Measurements from ENCODE around the gene TMCO5A.

TMCO5A gene

DNA sequence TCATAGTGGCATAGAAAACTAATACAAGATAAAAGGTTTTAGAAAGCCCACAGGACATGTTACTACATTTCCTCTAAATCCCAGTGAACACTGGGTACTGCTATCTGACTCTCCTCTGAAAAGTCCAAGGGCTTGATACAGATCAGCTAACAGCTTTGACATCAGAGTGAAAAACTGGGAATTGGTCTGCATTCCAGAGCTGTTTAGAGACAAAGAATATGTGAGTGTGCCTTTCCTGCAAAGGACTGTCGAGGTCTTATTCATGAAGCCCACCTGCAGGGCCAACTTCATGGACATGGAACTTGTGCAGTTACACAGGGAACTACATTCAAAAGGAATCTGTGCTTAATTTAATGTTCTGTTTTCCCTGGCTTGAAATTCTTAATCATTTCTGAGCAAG lies 5.2 kb upstream of the TMCO5A start:
- TF ChIP-seq, protein P1, sequence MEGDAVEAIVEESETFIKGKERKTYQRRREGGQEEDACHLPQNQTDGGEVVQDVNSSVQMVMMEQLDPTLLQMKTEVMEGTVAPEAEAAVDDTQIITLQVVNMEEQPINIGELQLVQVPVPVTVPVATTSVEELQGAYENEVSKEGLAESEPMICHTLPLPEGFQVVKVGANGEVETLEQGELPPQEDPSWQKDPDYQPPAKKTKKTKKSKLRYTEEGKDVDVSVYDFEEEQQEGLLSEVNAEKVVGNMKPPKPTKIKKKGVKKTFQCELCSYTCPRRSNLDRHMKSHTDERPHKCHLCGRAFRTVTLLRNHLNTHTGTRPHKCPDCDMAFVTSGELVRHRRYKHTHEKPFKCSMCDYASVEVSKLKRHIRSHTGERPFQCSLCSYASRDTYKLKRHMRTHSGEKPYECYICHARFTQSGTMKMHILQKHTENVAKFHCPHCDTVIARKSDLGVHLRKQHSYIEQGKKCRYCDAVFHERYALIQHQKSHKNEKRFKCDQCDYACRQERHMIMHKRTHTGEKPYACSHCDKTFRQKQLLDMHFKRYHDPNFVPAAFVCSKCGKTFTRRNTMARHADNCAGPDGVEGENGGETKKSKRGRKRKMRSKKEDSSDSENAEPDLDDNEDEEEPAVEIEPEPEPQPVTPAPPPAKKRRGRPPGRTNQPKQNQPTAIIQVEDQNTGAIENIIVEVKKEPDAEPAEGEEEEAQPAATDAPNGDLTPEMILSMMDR (IDR thresholded peaks at IDR 0.05; ENCODE audit: control extremely low read depth, extremely low read depth, low read depth, missing control alignments) = no peak
- ChIA-PET POLR2A (no interaction called here), CTCF (no interaction called here)
- no peak for DNase-seq (ENCODE audit: extremely low spot score)

DNA sequence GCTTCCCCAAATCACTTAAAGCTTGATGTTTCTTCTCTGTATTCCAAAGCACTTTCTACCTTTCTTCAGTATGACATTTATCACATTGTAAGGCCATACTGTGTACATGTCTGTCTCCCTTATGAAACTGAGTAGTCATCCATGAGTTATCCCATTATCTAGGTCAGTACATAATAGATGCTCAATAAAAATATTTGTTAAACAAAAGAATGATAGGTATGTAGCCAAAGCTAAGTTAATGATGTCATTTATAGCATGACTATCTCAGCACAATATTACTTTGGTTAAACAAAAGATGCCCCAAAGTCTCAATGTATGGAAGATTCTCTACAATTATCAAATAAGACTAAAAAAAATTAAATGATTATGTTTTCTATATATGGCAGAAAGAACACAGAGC lies 3.1 kb upstream of the TMCO5A start:
- CTCF ChIA-PET = no interaction called here
- POLR2A ChIA-PET = no interaction called here
- DNase-seq (ENCODE audit: extremely low spot score) = no peak
- TF ChIP-seq, protein P1 (IDR thresholded peaks at IDR 0.05; ENCODE audit: control extremely low read depth, extremely low read depth, low read depth, missing control alignments) = no peak

DNA sequence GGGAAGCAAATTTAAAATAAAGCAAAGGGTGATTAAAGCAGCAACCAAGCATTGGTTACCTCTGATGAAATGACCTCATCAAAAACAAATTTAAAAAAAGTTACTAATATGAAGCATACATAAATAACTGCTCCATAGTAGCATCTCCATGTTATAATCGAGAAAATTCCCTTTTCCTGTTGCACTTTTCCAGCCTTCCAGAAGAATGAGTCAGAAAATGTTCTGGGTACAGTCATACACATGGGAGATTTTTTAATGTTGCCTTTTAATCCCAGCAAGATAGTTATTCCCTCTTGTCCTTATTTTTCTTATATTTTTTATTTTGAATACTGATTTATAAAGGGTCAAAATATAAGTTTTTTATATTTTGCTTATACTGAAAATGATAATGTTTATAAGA lies 2.6 kb upstream of the TMCO5A start:
- ChIA-PET POLR2A (no interaction called here), CTCF (interaction anchor here (1.4 to 1.7 kb wide), 3 partner anchors 9 to 40 kb away, joined by 4 to 7 read pairs (median 5); no protein-coding TSS in a partner anchor)
- TF ChIP-seq, protein P1 (IDR thresholded peaks at IDR 0.05; ENCODE audit: control extremely low read depth, extremely low read depth, low read depth, missing control alignments) = no peak

DNA sequence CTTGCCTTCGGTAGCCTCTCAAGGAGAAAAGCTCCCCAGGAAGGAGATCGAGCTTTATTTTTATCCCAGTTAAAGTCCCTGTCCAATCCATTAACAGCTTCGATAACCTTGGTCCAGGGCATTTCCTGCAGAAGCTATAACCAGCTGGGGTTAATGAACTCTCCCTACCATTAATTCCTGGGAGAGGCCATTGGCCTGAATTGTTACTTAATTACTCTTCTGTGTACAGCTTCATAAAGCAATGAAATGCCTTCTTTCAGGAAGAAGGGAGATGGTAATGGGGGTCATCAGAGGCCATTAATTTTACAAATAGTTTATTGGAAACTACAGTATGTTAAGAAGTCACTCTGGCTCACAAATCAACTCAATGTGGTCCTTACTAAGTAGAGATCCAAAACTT lies 1.9 kb upstream of the TMCO5A start:
- POLR2A ChIA-PET = no interaction called here
- TF ChIP-seq, protein P1 (IDR thresholded peaks at IDR 0.05; ENCODE audit: control extremely low read depth, extremely low read depth, low read depth, missing control alignments) = no peak
- no peak for DNase-seq (ENCODE audit: extremely low spot score)
- CTCF ChIA-PET = interaction anchor here (1.4 to 1.7 kb wide), 4 partner anchors 9 to 41 kb away, joined by 3 to 7 read pairs (median 4); no protein-coding TSS in a partner anchor

More for the DNA sequence above, 2.6 kb upstream of the TMCO5A start:
- no peak for DNase-seq (ENCODE audit: extremely low spot score)

DNA sequence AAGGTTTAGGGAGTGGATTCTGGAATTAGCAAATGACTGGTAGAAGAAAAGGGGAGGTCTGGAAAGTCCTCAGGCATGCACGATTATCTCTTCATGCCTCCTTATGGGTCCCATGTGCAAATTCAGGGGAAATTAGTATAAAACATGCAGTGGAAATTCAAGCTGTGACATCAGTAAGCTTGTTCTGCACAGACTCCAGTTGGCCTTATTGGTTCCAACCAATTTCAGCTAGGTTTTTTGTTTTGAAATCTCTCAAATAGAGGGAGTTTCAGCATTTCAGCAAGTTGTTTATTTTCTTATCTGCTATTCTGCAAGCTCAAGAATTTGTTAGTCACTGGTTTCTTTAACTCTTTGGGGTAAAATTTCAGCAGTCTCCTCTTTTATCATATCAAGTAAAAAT lies 774 bp upstream of the TMCO5A start:
- DNase-seq (ENCODE audit: extremely low spot score) = no peak
- TF ChIP-seq, protein P1 (IDR thresholded peaks at IDR 0.05; ENCODE audit: control extremely low read depth, extremely low read depth, low read depth, missing control alignments) = no peak
- POLR2A ChIA-PET = no interaction called here
- CTCF ChIA-PET = interaction anchor here (1.6 to 1.7 kb wide), 3 partner anchors 8 to 42 kb away, joined by 3 to 7 read pairs (median 4); no protein-coding TSS in a partner anchor

DNA sequence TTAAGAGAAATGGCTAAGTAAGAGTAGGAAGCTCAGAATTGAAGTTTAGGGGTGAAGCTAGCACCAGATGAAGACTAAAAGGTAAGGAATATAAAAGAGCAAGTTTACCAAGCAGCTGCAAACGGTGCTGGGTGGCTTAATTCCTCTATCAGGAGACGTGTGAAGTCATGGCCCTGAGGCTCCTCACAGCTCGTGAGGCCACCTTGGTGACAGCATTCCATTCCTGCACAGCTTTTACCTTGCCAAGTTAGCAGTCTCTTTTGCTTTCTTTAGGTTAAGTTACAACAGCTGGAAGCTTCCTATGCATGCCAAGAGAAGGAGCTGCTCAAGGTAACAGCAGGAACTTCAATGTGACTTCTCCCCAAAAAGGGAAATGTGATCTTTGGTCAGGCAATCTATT lies 6.4 kb downstream of the TMCO5A start:
- ChIA-PET CTCF (interaction anchor here (1.0 to 1.7 kb wide), 3 partner anchors 8 to 391 kb away, joined by 3 to 4 read pairs (median 3); no protein-coding TSS in a partner anchor), POLR2A (no interaction called here)
- TF ChIP-seq, protein P1 (IDR thresholded peaks at IDR 0.05; ENCODE audit: control extremely low read depth, extremely low read depth, low read depth, missing control alignments) = no peak
- DNase-seq (ENCODE audit: extremely low spot score) = no peak

All from GM10248 (cell line).